Panc1 (cell line): ENCODE measurements around the gene KLHL2. TPM values are rescaled to one million over a fixed set of nuclear protein-coding genes. Genes with fewer than 3 reads are reported as not detected.

Experiments used
- ATAC-seq: fragments of 200-7000 bp; cut with Tn5 transposase; 2 replicates; pipeline ENCODE4 v1.9.1; 2020; ENCODE audit warnings: mild to moderate bottlenecking, moderate library complexity
- BruUV-seq: library from RNA; stranded (reverse); fragments of 400-500 nt; replicated peaks from 2 replicates; lab custom pipeline; 2021; lab: Mats Ljungman, UMichigan
- CTCF ChIA-PET: fragments of 300-600 bp; sonication (Branson Sonifier 250); formaldehyde crosslinking; loops from one replicate; lab custom pipeline; 2022; ENCODE audit warnings: antibody characterized with exemption; lab: Charles Lee
- POLR2A ChIA-PET: fragments of 300-600 bp; sonication (Branson Sonifier 250); formaldehyde crosslinking; loops from one replicate; lab custom pipeline; 2022; ENCODE audit warnings: antibody characterized with exemption; lab: Charles Lee
- DNase-seq: peaks from one replicate; pipeline ENCODE4 v3.0.0-alpha.2; 2010; ENCODE audit warnings: low read depth, low spot score
- H3K27ac ChIP-seq: 2 replicates; pipeline ENCODE4 v1.5.1; 2011; ENCODE audit warnings: mild to moderate bottlenecking, low read length, inconsistent platforms
- H3K27me3 ChIP-seq: fragments of 200-500 bp; sonication (Bioruptor generic); 2 replicates; pipeline ENCODE4 v1.6.0; 2014; ENCODE audit warnings: low read length, inconsistent platforms; ENCODE audit not compliant: control insufficient read depth, insufficient read depth
- H3K36me3 ChIP-seq: fragments of 200-500 bp; sonication (Bioruptor generic); 2 replicates; pipeline ENCODE4 v1.5.1; 2014; ENCODE audit warnings: inconsistent platforms, mild to moderate bottlenecking, low read length, moderate library complexity; ENCODE audit not compliant: control insufficient read depth, insufficient read depth
- H3K4me1 ChIP-seq: 2 replicates; pipeline ENCODE4 v1.5.1; 2011; ENCODE audit warnings: inconsistent platforms, mild to moderate bottlenecking, low read length, moderate library complexity; ENCODE audit not compliant: control insufficient read depth, insufficient read depth
- H3K4me3 ChIP-seq, 2 experiments: 2 replicates each; pipeline ENCODE4 v1.5.1; 2011 to 2012; ENCODE audit warnings: low read depth in 2 of 2, low read length in 2 of 2, mild to moderate bottlenecking in 2 of 2, inconsistent platforms in 1 of 2, moderate library complexity in 1 of 2
- H3K9me3 ChIP-seq: fragments of 200-500 bp; sonication (Bioruptor generic); 2 replicates; pipeline ENCODE4 v1.5.1; 2014; ENCODE audit warnings: low read depth, mild to moderate bottlenecking, inconsistent platforms, low read length, moderate library complexity; ENCODE audit not compliant: control insufficient read depth, insufficient read depth
- CTCF ChIP-seq: fragments of 450-650 bp; IDR thresholded peaks from 2 replicates; pipeline ENCODE4 v1.5.1; 2017; ENCODE audit warnings: mild to moderate bottlenecking
- POLR2AphosphoS5 ChIP-seq: IDR thresholded peaks from 2 replicates; pipeline ENCODE4 v1.6.1; 2012; ENCODE audit warnings: mild to moderate bottlenecking, low read depth, low read length, moderate library complexity
- REST ChIP-seq, 2 experiments: IDR thresholded peaks; 2 replicates each; pipeline ENCODE4 v1.6.1; 2011 to 2012; ENCODE audit warnings: low read depth in 2 of 2, control low read depth in 1 of 2, low read length in 1 of 2, mild to moderate bottlenecking in 1 of 2, moderate library complexity in 1 of 2; ENCODE audit not compliant: insufficient read depth in 1 of 2
- SIN3A ChIP-seq: IDR thresholded peaks from 2 replicates; pipeline ENCODE4 v1.6.1; 2012; ENCODE audit warnings: low read depth, mild to moderate bottlenecking, low read length, moderate library complexity, borderline replicate concordance; ENCODE audit not compliant: insufficient read depth
- TCF7L2 ChIP-seq: IDR thresholded peaks from 2 replicates; pipeline ENCODE4 v1.6.1; 2011; ENCODE audit warnings: mild to moderate bottlenecking, low read depth, low read length, inconsistent platforms
- in situ Hi-C: cut with HindIII; loops from 2 replicates; pipeline ENCODE4 v1.10.0; 2016; ENCODE audit warnings: low sequenced_read_pairs, low pct_unique_long_range_greater_than_20kb
- intact Hi-C: fragments of 100-400 bp; cut with micrococcal nuclease; formaldehyde crosslinking; loops from one replicate; pipeline ENCODE4 v1.10.0; 2022; ENCODE audit not compliant: unreplicated experiment
- total RNA-seq: library from RNA; stranded (reverse); gene quantifications from one replicate; pipeline ENCODE4 v1.2.1, GENCODE V29; 2021; ENCODE audit not compliant: unreplicated experiment

Gene KLHL2
- total RNA-seq, 1 experiment from 2014 or later = 17.4 TPM

DNA sequence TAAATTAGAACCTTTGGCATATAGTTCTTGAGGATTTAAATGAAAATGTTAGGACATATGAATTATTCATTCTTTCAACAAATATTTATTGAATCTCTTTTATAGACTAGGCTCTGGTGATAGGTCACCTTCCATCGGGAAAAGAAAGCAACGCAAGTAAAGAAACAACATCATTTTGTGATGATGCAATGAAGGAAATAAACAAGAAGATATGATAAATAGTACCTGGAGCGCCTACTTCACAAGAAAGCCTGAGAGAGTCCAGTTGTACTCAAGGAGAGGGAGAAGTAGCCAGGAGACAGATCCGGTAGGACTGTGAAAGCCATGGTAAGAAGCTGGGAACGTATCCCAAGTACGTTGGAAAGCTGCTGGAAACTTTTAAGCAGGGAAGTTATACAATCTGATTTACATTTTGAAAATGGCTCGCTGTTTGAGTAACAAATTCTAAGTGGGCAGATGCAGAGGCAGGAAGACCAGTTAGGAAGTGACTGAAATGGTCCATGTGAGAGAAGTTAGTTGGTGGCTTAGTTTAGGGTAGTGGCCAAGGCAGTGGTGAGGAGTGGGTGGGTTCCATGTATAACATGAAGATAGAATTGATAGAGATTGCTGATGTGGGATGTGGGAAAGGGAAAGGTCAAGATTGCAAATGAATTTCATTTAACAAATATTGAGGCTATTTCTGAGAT, 153.8 kb downstream of the KLHL2 start:
- Histone ChIP-seq H3K27me3 (peaks cover 2% of the 10 kb centered on the region), H3K4me3 (no peak overlapping the region), H3K9me3 (no peaks in the 10 kb centered on the region), H3K27ac (no peak overlapping the region), H3K4me1 (no peaks in the 10 kb centered on the region), H3K36me3 (no peaks in the 10 kb centered on the region)
- ChIA-PET POLR2A (no interaction called here), CTCF (no interaction called here)
- intact Hi-C loops = no loop called here
- in situ Hi-C loops = no loop called here
- BruUV-seq = no TSS peak
- ATAC-seq (no peak), DNase-seq (no peak)
- TF ChIP-seq REST (IDR thresholded peaks at IDR 0.05; ENCODE audit: insufficient read depth in 1 of 2, low read depth in 2 of 2, low read length in 1 of 2) (no peak), TCF7L2 (no peak), CTCF (no peak), POLR2AphosphoS5 (no peak), SIN3A (no peak)

DNA sequence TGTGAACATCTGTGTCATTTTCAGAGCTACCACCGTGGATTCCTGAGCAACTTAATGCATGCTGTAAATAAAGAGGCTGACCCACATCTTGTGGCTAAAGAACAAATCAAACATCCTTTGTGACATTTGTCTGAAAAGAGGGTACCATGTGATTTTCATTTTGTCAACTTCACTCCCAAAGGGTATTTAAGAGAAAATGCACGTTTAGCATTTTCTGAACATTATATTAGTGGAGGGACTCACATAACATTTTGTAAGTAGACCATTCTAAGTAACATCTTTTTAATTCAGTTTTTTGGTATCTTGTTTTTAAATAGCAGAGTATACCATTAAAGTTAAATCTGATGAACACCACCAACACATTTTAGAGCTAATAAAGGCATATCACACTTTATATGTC, 154.4 kb downstream of the KLHL2 start:
- ChIA-PET POLR2A (interaction anchor here (0.6 kb wide), 1 partner anchor 16 kb away, joined by 3 read pairs; no protein-coding TSS in a partner anchor), CTCF (no interaction called here)
- BruUV-seq = no TSS peak
- intact Hi-C loops (no loop called here), in situ Hi-C loops (no loop called here)
- no peak for TF ChIP-seq SIN3A
- Histone ChIP-seq H3K4me1 (no peaks in the 10 kb centered on the region), H3K27me3 (peaks cover 2% of the 10 kb centered on the region), H3K27ac (no peak overlapping the region), H3K9me3 (no peaks in the 10 kb centered on the region), H3K36me3 (no peaks in the 10 kb centered on the region), H3K4me3 (no peak overlapping the region)
- DNase-seq = no peak
- no peak for ATAC-seq

DNA sequence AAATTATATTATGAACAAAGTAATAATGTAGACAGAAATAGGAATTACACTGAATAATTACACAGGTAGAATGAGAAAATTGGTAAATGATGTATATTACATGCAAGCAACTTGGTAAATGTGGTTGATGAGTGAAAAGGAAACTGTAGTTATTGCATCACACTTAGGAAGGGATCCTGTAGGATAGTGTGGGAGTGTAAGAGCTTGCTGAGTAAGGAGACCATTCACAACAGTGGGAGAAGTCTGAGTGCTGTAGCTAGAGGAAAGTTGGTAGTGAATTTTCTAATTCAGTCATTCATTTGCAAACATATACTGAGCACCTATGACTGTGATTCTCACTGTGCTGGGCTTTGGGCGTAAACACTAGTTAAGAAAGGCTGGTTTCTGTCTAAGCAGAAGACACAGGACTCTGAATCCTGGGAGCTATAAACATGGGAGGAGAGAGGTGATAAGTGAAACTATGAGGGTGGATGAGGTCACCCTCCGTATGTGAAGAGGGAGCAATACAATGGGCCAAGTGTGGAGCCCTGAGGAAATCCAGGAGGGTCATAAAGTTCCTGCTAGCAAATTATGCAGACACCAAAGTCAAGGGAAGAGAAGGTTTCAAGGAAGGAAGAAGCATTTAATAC, 157.2 kb downstream of the KLHL2 start:
- intact Hi-C loops (no loop called here), in situ Hi-C loops (no loop called here)
- DNase-seq (no peak), ATAC-seq (no peak)
- no peaks in the 10 kb centered on the region for H3K36me3 ChIP-seq
- H3K4me3 ChIP-seq = no peak overlapping the region
- H3K9me3 ChIP-seq = no peaks in the 10 kb centered on the region
- TF ChIP-seq SIN3A = no peak
- TF ChIP-seq POLR2AphosphoS5 = no peak
- no peak for TF ChIP-seq CTCF
- TF ChIP-seq REST (IDR thresholded peaks at IDR 0.05; ENCODE audit: insufficient read depth in 1 of 2, low read depth in 2 of 2, low read length in 1 of 2) = no peak
- TF ChIP-seq TCF7L2 = no peak
- POLR2A ChIA-PET = no interaction called here
- CTCF ChIA-PET = no interaction called here
- no peaks in the 10 kb centered on the region for H3K4me1 ChIP-seq
- no peak overlapping the region for H3K27ac ChIP-seq
- peaks cover 2% of the 10 kb centered on the region for H3K27me3 ChIP-seq
- no TSS peak for BruUV-seq
